ENCODE data around the gene APBB2.
"Not testable (repeated sequence)": the region's sequence is repeated elsewhere in the genome, so short reads cannot be mapped to it uniquely, and the experiment has no call there.

APBB2 gene

GRCh38 chr4:41002309-41002708, 212.0 kb downstream of the APBB2 start:
- no peak for DNase-seq

GRCh38 chr4:41000356-41000755, 214.0 kb downstream of the APBB2 start:
- DNase-seq: no peak

GRCh38 chr4:40998675-40999358, 215.5 kb downstream of the APBB2 start:
- no peak for DNase-seq

GRCh38 chr4:40995850-40996249, 218.5 kb downstream of the APBB2 start:
- DNase-seq: no peak

GRCh38 chr4:40994321-40994720, 220.0 kb downstream of the APBB2 start:
- not testable (repeated sequence) for DNase-seq

- not testable (repeated sequence) for DNase-seq
These were observed 221.0 kb downstream of the APBB2 start for GRCh38 chr4:40993296-40993693.

- no peak for DNase-seq
These were observed 221.7 kb downstream of the APBB2 start for GRCh38 chr4:40992472-40993295.

GRCh38 chr4:40991908-40992307, 222.4 kb downstream of the APBB2 start:
- no peak for DNase-seq

- DNase-seq: no peak
These were observed 223.5 kb downstream of the APBB2 start for GRCh38 chr4:40990899-40991265.

- no peak for DNase-seq
These were observed 224.0 kb downstream of the APBB2 start for GRCh38 chr4:40990236-40990898.

- no peak for DNase-seq
These were observed 227.2 kb downstream of the APBB2 start for GRCh38 chr4:40987151-40987550.

GRCh38 chr4:40986375-40986774, 228.0 kb downstream of the APBB2 start:
- DNase-seq: no peak

GRCh38 chr4:40984051-40984450, 230.3 kb downstream of the APBB2 start:
- DNase-seq: no peak

- no peak for DNase-seq
These were observed 233.9 kb downstream of the APBB2 start for GRCh38 chr4:40980318-40980883.

GRCh38 chr4:40978548-40978947, 235.8 kb downstream of the APBB2 start:
- DNase-seq: no peak

- DNase-seq: no peak
These were observed 238.0 kb downstream of the APBB2 start for GRCh38 chr4:40976343-40976742.

- DNase-seq: no peak
These were observed 241.6 kb downstream of the APBB2 start for GRCh38 chr4:40972722-40973121.

GRCh38 chr4:40971338-40971737, 243.0 kb downstream of the APBB2 start:
- DNase-seq: no peak

- no peak for DNase-seq
These were observed 244.8 kb downstream of the APBB2 start for GRCh38 chr4:40969501-40969900.

- no peak for DNase-seq
These were observed 246.8 kb downstream of the APBB2 start for GRCh38 chr4:40967550-40967949.

GRCh38 chr4:40966091-40966490, 248.3 kb downstream of the APBB2 start:
- DNase-seq: no peak

- DNase-seq: no peak
These were observed 250.4 kb downstream of the APBB2 start for GRCh38 chr4:40963897-40964478.

GRCh38 chr4:40962551-40963180, 251.7 kb downstream of the APBB2 start:
- DNase-seq: no peak
